NCI-H146 treated with DMSO at 0.1 percent for 48 hours (cell line): ENCODE measurements around the gene MGST3.
"Not testable (repeated sequence)": the region's sequence is repeated elsewhere in the genome, so short reads cannot be mapped to it uniquely, and the experiment has no call there.

Experiments used
- DNase-seq: peaks from one replicate; lab custom pipeline; 2025; ENCODE audit not compliant: unreplicated experiment; lab: John Stamatoyannopoulos, UW

The MGST3 gene

GRCh38 chr1:165697491-165697880, 66.5 kb downstream of the MGST3 start:
- peak; percentile 24 for DNase-seq

- peak; percentile 92 for DNase-seq
These were observed 67.1 kb downstream of the MGST3 start, which contains the start of gene ALDH9A1 for GRCh38 chr1:165697881-165698760. ALDH9A1 (minus strand) TSS chr1:165698562; CDS start chr1:165698558, 4 bp downstream.

- no peak for DNase-seq
These were observed 67.7 kb downstream of the MGST3 start for GRCh38 chr1:165698761-165699052.

GRCh38 chr1:165699577-165699976, 68.5 kb downstream of the MGST3 start:
- no peak for DNase-seq

- DNase-seq = not testable (repeated sequence)
These were observed 70.9 kb downstream of the MGST3 start for GRCh38 chr1:165701922-165702321.

GRCh38 chr1:165703648-165704047, 72.6 kb downstream of the MGST3 start:
- no peak for DNase-seq
